ENCODE measurements around the gene CCDC30. TPM values are rescaled to one million over a fixed set of nuclear protein-coding genes. Genes with fewer than 3 reads are reported as not detected.

CCDC30 gene
- total and polyA plus RNA-seq, 12 donors = 0.38 to 3.2 (median 1.3) TPM

- no peaks in the 10 kb centered on the region for H3K9me3 ChIP-seq
- TF ChIP-seq CTCF (IDR thresholded peaks at IDR 0.05) = no peak
- 45 to 56% methylated on average over 9 of the region's 9 CpGs for WGBS, 2 donors
- peaks cover 7 to 43% (median 13%) of the 10 kb centered on the region in 9 donors for H3K4me1 ChIP-seq
- ATAC-seq = peak in 1 of 8 donors; percentile 54
- H3K27ac ChIP-seq = no peak overlapping the region
- H3K27me3 ChIP-seq = no peaks in the 10 kb centered on the region
- H3K36me3 ChIP-seq = no peaks in the 10 kb centered on the region
- no peak overlapping the region for H3K4me3 ChIP-seq
- peak; percentile 10 to 20 for DNase-seq
- intact Hi-C loops (cut with DNase I) = no loop called here
Observed at GRCh38 chr1:42422737-42423136, 40.3 kb upstream of the CCDC30 start.

- Histone ChIP-seq H3K9me3 (no peaks in the 10 kb centered on the region), H3K4me1 (peaks cover 7 to 42% (median 13%) of the 10 kb centered on the region in 9 donors), H3K27ac (no peak overlapping the region), H3K27me3 (no peaks in the 10 kb centered on the region), H3K4me3 (no peak overlapping the region), H3K36me3 (no peaks in the 10 kb centered on the region)
- intact Hi-C loops (cut with DNase I) = no loop called here
- WGBS, 2 donors = 69 to 74% methylated on average over 3 of the region's 3 CpGs
- DNase-seq (no peak), ATAC-seq (no peak)
- TF ChIP-seq CTCF (IDR thresholded peaks at IDR 0.05) = no peak
Observed at GRCh38 chr1:42423681-42424080, 39.4 kb upstream of the CCDC30 start.

GRCh38 chr1:42424201-42424600 lies 38.9 kb upstream of the CCDC30 start:
- H3K36me3 ChIP-seq = no peaks in the 10 kb centered on the region
- peaks cover 7 to 38% (median 13%) of the 10 kb centered on the region in 9 donors for H3K4me1 ChIP-seq
- intact Hi-C loops (cut with DNase I) = no loop called here
- H3K27ac ChIP-seq = no peak overlapping the region
- no peaks in the 10 kb centered on the region for H3K27me3 ChIP-seq
- TF ChIP-seq CTCF (IDR thresholded peaks at IDR 0.05) = no peak
- H3K4me3 ChIP-seq = no peak overlapping the region
- H3K9me3 ChIP-seq = no peaks in the 10 kb centered on the region
- 82 to 84% methylated on average over 4 of the region's 4 CpGs for WGBS, 2 donors
- ATAC-seq (no peak), DNase-seq (no peak)

- intact Hi-C loops (cut with DNase I) = no loop called here
- Histone ChIP-seq H3K36me3 (no peaks in the 10 kb centered on the region), H3K27ac (no peak overlapping the region), H3K9me3 (no peaks in the 10 kb centered on the region), H3K4me3 (no peak overlapping the region), H3K4me1 (peaks cover 0 to 8% (median 3%) of the 10 kb centered on the region in 9 donors), H3K27me3 (no peaks in the 10 kb centered on the region)
- WGBS, 2 donors = 35 to 43% methylated on average over 4 of the region's 4 CpGs
- no peak for TF ChIP-seq CTCF (IDR thresholded peaks at IDR 0.05)
- ATAC-seq = no peak
- DNase-seq = no peak
Observed at GRCh38 chr1:42427240-42427639, 35.8 kb upstream of the CCDC30 start.

Measured in heart right ventricle (tissue), 16 donors.